GM12891 (cell line): ENCODE results near the gene MIPEP.
"Not testable (repeated sequence)": the region's sequence is repeated elsewhere in the genome, so short reads cannot be mapped to it uniquely, and the experiment has no call there.

Source experiments
- DNase-seq: peaks from one replicate; pipeline ENCODE4 v3.0.0; 2011; ENCODE audit warnings: low spot score; ENCODE audit not compliant: insufficient read length
- FAIRE-seq: peaks from 2 replicates; lab custom pipeline; 2011; peaks lifted over from hg19 to GRCh38; lab: Jason Lieb, UNC
- PAX5 ChIP-seq: IDR thresholded peaks from 2 replicates; pipeline ENCODE4 v1.6.1; 2011; ENCODE audit warnings: low read length, moderate library complexity, mild to moderate bottlenecking; ENCODE audit not compliant: insufficient read depth, severe bottlenecking
- POLR2A ChIP-seq: IDR thresholded peaks from 2 replicates; pipeline ENCODE4 v1.6.1; 2011; ENCODE audit warnings: low read depth, low read length, control low read depth
- POLR2AphosphoS5 ChIP-seq: IDR thresholded peaks from 2 replicates; pipeline ENCODE4 v1.6.1; 2011; ENCODE audit warnings: low read depth, low read length, control low read depth
- POU2F2 ChIP-seq: IDR thresholded peaks from 2 replicates; pipeline ENCODE4 v1.6.1; 2011; ENCODE audit warnings: low read depth, mild to moderate bottlenecking, control low read depth, low read length, moderate library complexity
- SPI1 ChIP-seq: IDR thresholded peaks from 2 replicates; pipeline ENCODE4 v1.6.1; 2011; ENCODE audit warnings: low read depth, low read length, control low read depth
- TAF1 ChIP-seq: IDR thresholded peaks from 2 replicates; pipeline ENCODE4 v1.6.1; 2011; ENCODE audit warnings: low read depth, low read length, control low read depth

The MIPEP gene

GRCh38 chr13:23889615-23890607 lies 711 bp upstream of the MIPEP start:
- no peak for TF ChIP-seq TAF1
- no peak for DNase-seq
- FAIRE-seq = no peak

GRCh38 chr13:23884361-23884760 lies 4.8 kb downstream of the MIPEP start:
- DNase-seq, FAIRE-seq: not testable (repeated sequence)

GRCh38 chr13:23883255-23883654 lies 5.9 kb downstream of the MIPEP start:
- FAIRE-seq (no peak), DNase-seq (no peak)
- no peak for TF ChIP-seq SPI1
- TF ChIP-seq POU2F2 = no peak
- TF ChIP-seq POLR2A = no peak
- no peak for TF ChIP-seq PAX5
- no peak for TF ChIP-seq POLR2AphosphoS5
- no peak for TF ChIP-seq TAF1

GRCh38 chr13:23881402-23881800 lies 7.8 kb downstream of the MIPEP start:
- not testable (repeated sequence) for FAIRE-seq, DNase-seq

GRCh38 chr13:23880493-23881401 lies 8.5 kb downstream of the MIPEP start:
- not testable (repeated sequence) for FAIRE-seq, DNase-seq

- DNase-seq (no peak), FAIRE-seq (no peak)
- TF ChIP-seq TAF1 (no peak), PAX5 (no peak), POU2F2 (no peak), POLR2A (no peak), POLR2AphosphoS5 (no peak), SPI1 (no peak)
Observed at GRCh38 chr13:23877286-23877685, 11.9 kb downstream of the MIPEP start.

- peak; percentile 80 for FAIRE-seq
- DNase-seq = no peak
- no peak for TF ChIP-seq SPI1
- no peak for TF ChIP-seq TAF1
- no peak for TF ChIP-seq POLR2A
- no peak for TF ChIP-seq POU2F2
- TF ChIP-seq PAX5 = no peak
Observed at GRCh38 chr13:23876265-23876664, 12.9 kb downstream of the MIPEP start.

- TF ChIP-seq SPI1 = no peak
- no peak for TF ChIP-seq PAX5
- no peak for FAIRE-seq
- DNase-seq = no peak
Observed at GRCh38 chr13:23871616-23872220, 17.5 kb downstream of the MIPEP start.

- FAIRE-seq (no peak), DNase-seq (no peak)
- no peak for TF ChIP-seq POLR2AphosphoS5
Observed at GRCh38 chr13:23870356-23871140, 18.7 kb downstream of the MIPEP start.

- FAIRE-seq = no peak
- DNase-seq = no peak
Observed at GRCh38 chr13:23868521-23868920, 20.7 kb downstream of the MIPEP start.

More at GRCh38 chr13:23868521-23868920, 20.7 kb downstream of the MIPEP start:
- TF ChIP-seq POU2F2 = no peak
- TF ChIP-seq POLR2A = no peak
- no peak for TF ChIP-seq PAX5
- TF ChIP-seq SPI1 = no peak
- no peak for TF ChIP-seq POLR2AphosphoS5
